SU-DHL-6 (cell line): ENCODE measurements around the gene ZCCHC8.

Source experiments
- CTCF ChIP-seq: fragments of 200-600 bp; sonication (generic); IDR thresholded peaks from one replicate; pipeline ENCODE4 v1.5.1; 2017; ENCODE audit warnings: antibody characterized with exemption, mild to moderate bottlenecking, low read length, moderate library complexity; ENCODE audit not compliant: insufficient read depth, poor library complexity, severe bottlenecking
- EZH2phosphoT487 ChIP-seq: fragments of 200-600 bp; sonication (generic), shearing (Covaris generic); conservative IDR thresholded peaks from 2 replicates; pipeline ENCODE4 v1.6.1; 2018; ENCODE audit warnings: mild to moderate bottlenecking, antibody characterized with exemption, low read length, moderate library complexity, mixed read lengths

GRCh38 chr12:122471324-122472226 is 29.2 kb downstream of the ZCCHC8 start:
- TF ChIP-seq CTCF (peak; percentile 71), EZH2phosphoT487 (no peak)
